ENCODE data around the gene PRAF2. TPM values are rescaled to one million over a fixed set of nuclear protein-coding genes. Genes with fewer than 3 reads are reported as not detected.

PRAF2 gene
- total RNA-seq, 4 donors from 2014 or later: 4.6 to 15.6 (median 9.2) TPM

- TF ChIP-seq EP300 (IDR thresholded peaks at IDR 0.05) (no peak), CTCF (IDR thresholded peaks at IDR 0.05) (no peak), POLR2A (IDR thresholded peaks at IDR 0.05) (no peak), POLR2AphosphoS5 (IDR thresholded peaks at IDR 0.05) (no peak)
- DNase-seq (ENCODE audit: low spot score in 2 of 2): no peak
- Histone ChIP-seq H3K36me3 (peaks cover 32% of the 10 kb centered on the region), H3K27ac (no peak overlapping the region), H3K4me3 (no peak overlapping the region), H3K9me3 (no peaks in the 10 kb centered on the region), H3K4me1 (no peaks in the 10 kb centered on the region), H3K27me3 (no peaks in the 10 kb centered on the region)
- 72% methylated on average over 9 of the region's 9 CpGs for WGBS
Measured at GRCh38 chrX:49066690-49067089, 7.1 kb downstream of the PRAF2 start.

DNA sequence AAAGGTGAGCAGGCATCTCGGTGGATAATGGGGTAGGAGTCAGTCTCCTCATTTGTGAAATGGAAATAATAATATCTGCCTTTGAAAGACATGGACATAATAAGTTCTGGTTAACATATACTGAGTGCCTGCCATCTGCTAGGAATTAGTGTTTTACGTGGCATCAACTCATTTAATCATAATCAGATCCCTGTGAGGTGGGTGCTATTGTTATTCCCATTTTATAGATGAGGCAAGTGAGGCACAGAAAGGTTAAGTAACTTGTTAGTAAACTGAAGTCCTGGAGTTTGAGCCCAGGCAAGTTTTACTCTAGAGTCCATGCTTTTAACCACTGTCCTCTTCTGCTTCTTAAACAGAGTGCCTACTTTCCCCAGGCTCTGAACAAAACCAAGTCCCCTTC lies 7.5 kb downstream of the PRAF2 start:
- Histone ChIP-seq H3K4me3 (no peak overlapping the region), H3K27ac (no peak overlapping the region), H3K27me3 (no peaks in the 10 kb centered on the region), H3K9me3 (no peaks in the 10 kb centered on the region), H3K4me1 (no peaks in the 10 kb centered on the region), H3K36me3 (peaks cover 32% of the 10 kb centered on the region)
- TF ChIP-seq EP300 (IDR thresholded peaks at IDR 0.05) (no peak), POLR2A (IDR thresholded peaks at IDR 0.05) (no peak), CTCF (IDR thresholded peaks at IDR 0.05) (no peak), POLR2AphosphoS5 (IDR thresholded peaks at IDR 0.05) (no peak)
- WGBS: 78% methylated on average over 2 of the region's 2 CpGs
- DNase-seq (ENCODE audit: low spot score in 2 of 2): no peak

DNA sequence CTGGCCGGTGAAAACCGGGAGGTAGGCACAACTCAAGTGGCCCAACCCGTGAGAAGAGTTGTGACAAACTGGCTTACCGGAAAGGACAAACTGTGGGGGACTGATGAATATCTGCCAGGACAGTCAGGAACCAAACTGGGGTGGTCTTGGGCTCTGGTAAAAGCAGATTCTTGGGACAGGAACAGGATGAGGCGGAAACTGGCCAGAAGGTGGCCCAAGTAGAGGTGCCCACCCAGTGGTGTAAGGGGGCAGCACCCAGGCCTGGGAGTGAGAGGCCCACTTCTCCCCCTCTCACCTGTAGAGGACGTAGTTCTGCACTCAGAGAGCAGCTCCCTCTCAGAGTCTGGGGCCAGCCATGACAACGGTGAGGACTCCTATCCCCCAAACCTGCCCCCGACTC lies 9.1 kb downstream of the PRAF2 start:
- no peak for DNase-seq (ENCODE audit: low spot score in 2 of 2)
- TF ChIP-seq POLR2AphosphoS5 (IDR thresholded peaks at IDR 0.05) (no peak), POLR2A (IDR thresholded peaks at IDR 0.05) (no peak), CTCF (IDR thresholded peaks at IDR 0.05) (no peak), EP300 (IDR thresholded peaks at IDR 0.05) (no peak)
- 89% methylated on average over 8 of the region's 8 CpGs for WGBS

GRCh38 chrX:49064303-49064702 lies 9.5 kb downstream of the PRAF2 start:
- Histone ChIP-seq H3K4me3 (no peak overlapping the region), H3K27ac (no peak overlapping the region), H3K27me3 (no peaks in the 10 kb centered on the region), H3K36me3 (peaks cover 32% of the 10 kb centered on the region), H3K9me3 (no peaks in the 10 kb centered on the region), H3K4me1 (no peaks in the 10 kb centered on the region)
- no peak for TF ChIP-seq POLR2AphosphoS5 (IDR thresholded peaks at IDR 0.05)
- no peak for TF ChIP-seq POLR2A (IDR thresholded peaks at IDR 0.05)
- TF ChIP-seq CTCF (IDR thresholded peaks at IDR 0.05): no peak
- no peak for TF ChIP-seq EP300 (IDR thresholded peaks at IDR 0.05)
- no peak for DNase-seq (ENCODE audit: low spot score in 2 of 2)
- 87% methylated on average over 15 of the region's 20 CpGs for WGBS

More for the DNA sequence above, 9.1 kb downstream of the PRAF2 start:
- Histone ChIP-seq H3K4me3 (no peak overlapping the region), H3K27ac (no peak overlapping the region), H3K27me3 (no peaks in the 10 kb centered on the region), H3K4me1 (no peaks in the 10 kb centered on the region), H3K9me3 (no peaks in the 10 kb centered on the region), H3K36me3 (peaks cover 32% of the 10 kb centered on the region)

- Histone ChIP-seq H3K36me3 (peaks cover 32% of the 10 kb centered on the region), H3K4me1 (peaks cover under 1% of the 10 kb centered on the region), H3K9me3 (no peaks in the 10 kb centered on the region), H3K4me3 (no peak overlapping the region), H3K27me3 (no peaks in the 10 kb centered on the region), H3K27ac (no peak overlapping the region)
- 92% methylated on average over 7 of the region's 9 CpGs for WGBS
- TF ChIP-seq EP300 (IDR thresholded peaks at IDR 0.05) (no peak), CTCF (IDR thresholded peaks at IDR 0.05) (no peak), POLR2A (IDR thresholded peaks at IDR 0.05) (no peak), POLR2AphosphoS5 (IDR thresholded peaks at IDR 0.05) (no peak)
- no peak for DNase-seq (ENCODE audit: low spot score in 2 of 2)
Measured at GRCh38 chrX:49063715-49064114, 10.1 kb downstream of the PRAF2 start.
